Liver (tissue), 3 donors: Measurements from ENCODE around the gene MYO15A.

ENCODE experiments used
- ATF3 ChIP-seq: IDR thresholded peaks from 2 replicates; pipeline ENCODE4 v1.6.1; 2016; ENCODE audit warnings: antibody characterized with exemption
- EGR1 ChIP-seq, 2 donors: IDR thresholded peaks; 2 replicates each; pipeline ENCODE4 v1.6.1; 2016 to 2018; ENCODE audit warnings: antibody characterized with exemption in 2 of 2, low read depth in 2 of 2
- FOXA1 ChIP-seq: IDR thresholded peaks from 2 replicates; pipeline ENCODE4 v1.6.1; 2016; ENCODE audit warnings: antibody characterized with exemption
- JUND ChIP-seq, 2 donors: IDR thresholded peaks; 2 replicates each; pipeline ENCODE4 v1.6.1; 2016; ENCODE audit warnings: antibody characterized with exemption in 2 of 2
- NR2F2 ChIP-seq: IDR thresholded peaks from 2 replicates; pipeline ENCODE4 v1.6.1; 2016; ENCODE audit warnings: antibody characterized with exemption
- RAD21 ChIP-seq, 2 donors: IDR thresholded peaks; 2 replicates each; pipeline ENCODE4 v1.6.1; 2016; ENCODE audit warnings: antibody characterized with exemption in 2 of 2, mild to moderate bottlenecking in 2 of 2
- SP1 ChIP-seq: IDR thresholded peaks from 2 replicates; pipeline ENCODE4 v1.6.1; 2018; ENCODE audit warnings: antibody characterized with exemption, mild to moderate bottlenecking
- TAF1 ChIP-seq: conservative IDR thresholded peaks from 2 replicates; pipeline ENCODE4 v1.6.1; 2016; ENCODE audit warnings: antibody characterized with exemption, mild to moderate bottlenecking
- YY1 ChIP-seq: IDR thresholded peaks from 2 replicates; pipeline ENCODE4 v1.6.1; 2016; ENCODE audit warnings: antibody characterized with exemption, mild to moderate bottlenecking
- TF ChIP-seq, protein P1 (sequence below): IDR thresholded peaks from 2 replicates; pipeline ENCODE4 v1.6.1; 2016; ENCODE audit warnings: antibody characterized with exemption
- TF ChIP-seq, protein P2 (sequence below): fragments of 150-350 bp; IDR thresholded peaks from 2 replicates; pipeline ENCODE4 v1.5.1; 2017; ENCODE audit warnings: improper control_type of control experiment, low read depth, low read length; ENCODE audit not compliant: missing input control
- TF ChIP-seq, protein P3 (sequence below): IDR thresholded peaks from 2 replicates; pipeline ENCODE4 v1.6.1; 2016; ENCODE audit warnings: antibody characterized with exemption, mild to moderate bottlenecking
- donor health status: healthy.
- donor health status: healthy.

GRCh38 chr17:18089613-18090012, 18.9 kb upstream of the MYO15A start:
- TF ChIP-seq, protein P1, sequence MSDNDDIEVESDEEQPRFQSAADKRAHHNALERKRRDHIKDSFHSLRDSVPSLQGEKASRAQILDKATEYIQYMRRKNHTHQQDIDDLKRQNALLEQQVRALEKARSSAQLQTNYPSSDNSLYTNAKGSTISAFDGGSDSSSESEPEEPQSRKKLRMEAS: no peak
- TF ChIP-seq, protein P2, sequence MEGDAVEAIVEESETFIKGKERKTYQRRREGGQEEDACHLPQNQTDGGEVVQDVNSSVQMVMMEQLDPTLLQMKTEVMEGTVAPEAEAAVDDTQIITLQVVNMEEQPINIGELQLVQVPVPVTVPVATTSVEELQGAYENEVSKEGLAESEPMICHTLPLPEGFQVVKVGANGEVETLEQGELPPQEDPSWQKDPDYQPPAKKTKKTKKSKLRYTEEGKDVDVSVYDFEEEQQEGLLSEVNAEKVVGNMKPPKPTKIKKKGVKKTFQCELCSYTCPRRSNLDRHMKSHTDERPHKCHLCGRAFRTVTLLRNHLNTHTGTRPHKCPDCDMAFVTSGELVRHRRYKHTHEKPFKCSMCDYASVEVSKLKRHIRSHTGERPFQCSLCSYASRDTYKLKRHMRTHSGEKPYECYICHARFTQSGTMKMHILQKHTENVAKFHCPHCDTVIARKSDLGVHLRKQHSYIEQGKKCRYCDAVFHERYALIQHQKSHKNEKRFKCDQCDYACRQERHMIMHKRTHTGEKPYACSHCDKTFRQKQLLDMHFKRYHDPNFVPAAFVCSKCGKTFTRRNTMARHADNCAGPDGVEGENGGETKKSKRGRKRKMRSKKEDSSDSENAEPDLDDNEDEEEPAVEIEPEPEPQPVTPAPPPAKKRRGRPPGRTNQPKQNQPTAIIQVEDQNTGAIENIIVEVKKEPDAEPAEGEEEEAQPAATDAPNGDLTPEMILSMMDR: no peak
- no peak for TF ChIP-seq EGR1 (IDR thresholded peaks at IDR 0.05; ENCODE audit: low read depth in 2 of 2)
- TF ChIP-seq YY1: no peak
- no peak for TF ChIP-seq RAD21 (IDR thresholded peaks at IDR 0.05)
- no peak for TF ChIP-seq SP1
- no peak for TF ChIP-seq JUND (IDR thresholded peaks at IDR 0.05)
- TF ChIP-seq ATF3: no peak
- no peak for TF ChIP-seq TAF1
- TF ChIP-seq FOXA1: no peak
- TF ChIP-seq, protein P3, sequence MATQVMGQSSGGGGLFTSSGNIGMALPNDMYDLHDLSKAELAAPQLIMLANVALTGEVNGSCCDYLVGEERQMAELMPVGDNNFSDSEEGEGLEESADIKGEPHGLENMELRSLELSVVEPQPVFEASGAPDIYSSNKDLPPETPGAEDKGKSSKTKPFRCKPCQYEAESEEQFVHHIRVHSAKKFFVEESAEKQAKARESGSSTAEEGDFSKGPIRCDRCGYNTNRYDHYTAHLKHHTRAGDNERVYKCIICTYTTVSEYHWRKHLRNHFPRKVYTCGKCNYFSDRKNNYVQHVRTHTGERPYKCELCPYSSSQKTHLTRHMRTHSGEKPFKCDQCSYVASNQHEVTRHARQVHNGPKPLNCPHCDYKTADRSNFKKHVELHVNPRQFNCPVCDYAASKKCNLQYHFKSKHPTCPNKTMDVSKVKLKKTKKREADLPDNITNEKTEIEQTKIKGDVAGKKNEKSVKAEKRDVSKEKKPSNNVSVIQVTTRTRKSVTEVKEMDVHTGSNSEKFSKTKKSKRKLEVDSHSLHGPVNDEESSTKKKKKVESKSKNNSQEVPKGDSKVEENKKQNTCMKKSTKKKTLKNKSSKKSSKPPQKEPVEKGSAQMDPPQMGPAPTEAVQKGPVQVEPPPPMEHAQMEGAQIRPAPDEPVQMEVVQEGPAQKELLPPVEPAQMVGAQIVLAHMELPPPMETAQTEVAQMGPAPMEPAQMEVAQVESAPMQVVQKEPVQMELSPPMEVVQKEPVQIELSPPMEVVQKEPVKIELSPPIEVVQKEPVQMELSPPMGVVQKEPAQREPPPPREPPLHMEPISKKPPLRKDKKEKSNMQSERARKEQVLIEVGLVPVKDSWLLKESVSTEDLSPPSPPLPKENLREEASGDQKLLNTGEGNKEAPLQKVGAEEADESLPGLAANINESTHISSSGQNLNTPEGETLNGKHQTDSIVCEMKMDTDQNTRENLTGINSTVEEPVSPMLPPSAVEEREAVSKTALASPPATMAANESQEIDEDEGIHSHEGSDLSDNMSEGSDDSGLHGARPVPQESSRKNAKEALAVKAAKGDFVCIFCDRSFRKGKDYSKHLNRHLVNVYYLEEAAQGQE: no peak
- TF ChIP-seq NR2F2: no peak
